ENCODE data around the gene AQP12A.

AQP12A gene

GRCh38 chr2:240714747-240715725, 23.4 kb downstream of the AQP12A start:
- H3K27ac ChIP-seq = no peak overlapping the region
- no peak for TF ChIP-seq ZFX (IDR thresholded peaks at IDR 0.05; ENCODE audit: borderline replicate concordance)
- TF ChIP-seq CTCF (IDR thresholded peaks at IDR 0.05) = no peak

GRCh38 chr2:240716130-240716798, 24.6 kb downstream of the AQP12A start:
- TF ChIP-seq ZFX (IDR thresholded peaks at IDR 0.05; ENCODE audit: borderline replicate concordance) (no peak), CTCF (IDR thresholded peaks at IDR 0.05) (no peak)
- no peak overlapping the region for H3K27ac ChIP-seq

GRCh38 chr2:240717181-240717641, 25.5 kb downstream of the AQP12A start:
- H3K27ac ChIP-seq = no peak overlapping the region
- TF ChIP-seq CTCF (IDR thresholded peaks at IDR 0.05) (no peak), ZFX (IDR thresholded peaks at IDR 0.05; ENCODE audit: borderline replicate concordance) (no peak)

- no peak overlapping the region for H3K27ac ChIP-seq
- TF ChIP-seq ZFX (IDR thresholded peaks at IDR 0.05; ENCODE audit: borderline replicate concordance) (no peak), CTCF (IDR thresholded peaks at IDR 0.05) (no peak)
These were observed 26.3 kb downstream of the AQP12A start for GRCh38 chr2:240717681-240718581.

- H3K27ac ChIP-seq = no peak overlapping the region
- TF ChIP-seq CTCF (IDR thresholded peaks at IDR 0.05) = no peak
- TF ChIP-seq ZFX (IDR thresholded peaks at IDR 0.05; ENCODE audit: borderline replicate concordance) = no peak
These were observed 27.3 kb downstream of the AQP12A start for GRCh38 chr2:240718896-240719490.

- TF ChIP-seq ZFX (IDR thresholded peaks at IDR 0.05; ENCODE audit: borderline replicate concordance) (no peak), CTCF (IDR thresholded peaks at IDR 0.05) (no peak)
- H3K27ac ChIP-seq = no peak overlapping the region
These were observed 28.2 kb downstream of the AQP12A start for GRCh38 chr2:240719676-240720545.
